ENCODE data around the gene UBE2Q1.

UBE2Q1 gene

DNA sequence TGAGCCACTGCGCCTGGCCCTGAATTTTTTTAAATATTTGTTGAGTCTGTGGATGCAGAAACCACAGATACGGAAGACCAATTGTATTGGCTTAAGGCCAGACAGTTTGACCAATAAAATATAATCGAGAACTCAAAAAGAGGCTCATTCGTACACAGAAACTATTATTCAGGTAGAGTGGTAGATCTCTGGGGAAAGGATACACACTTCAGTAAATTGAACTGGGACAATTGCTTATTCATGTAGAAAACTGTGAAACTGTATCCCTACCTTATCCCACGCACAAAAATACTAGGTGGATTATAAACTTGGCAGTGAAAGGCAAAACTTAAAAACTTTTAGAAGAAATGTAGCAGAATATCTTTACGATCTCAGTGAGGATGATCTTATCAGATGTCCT lies 31.3 kb downstream of the UBE2Q1 start:
- no peaks in the 10 kb centered on the region for H3K4me1 ChIP-seq (ENCODE audit: insufficient read depth, low read length)
- no peak for TF ChIP-seq EZH2 (IDR thresholded peaks at IDR 0.05; ENCODE audit: borderline replicate concordance, low read depth, low read length, severe bottlenecking)
- TF ChIP-seq, protein P1, sequence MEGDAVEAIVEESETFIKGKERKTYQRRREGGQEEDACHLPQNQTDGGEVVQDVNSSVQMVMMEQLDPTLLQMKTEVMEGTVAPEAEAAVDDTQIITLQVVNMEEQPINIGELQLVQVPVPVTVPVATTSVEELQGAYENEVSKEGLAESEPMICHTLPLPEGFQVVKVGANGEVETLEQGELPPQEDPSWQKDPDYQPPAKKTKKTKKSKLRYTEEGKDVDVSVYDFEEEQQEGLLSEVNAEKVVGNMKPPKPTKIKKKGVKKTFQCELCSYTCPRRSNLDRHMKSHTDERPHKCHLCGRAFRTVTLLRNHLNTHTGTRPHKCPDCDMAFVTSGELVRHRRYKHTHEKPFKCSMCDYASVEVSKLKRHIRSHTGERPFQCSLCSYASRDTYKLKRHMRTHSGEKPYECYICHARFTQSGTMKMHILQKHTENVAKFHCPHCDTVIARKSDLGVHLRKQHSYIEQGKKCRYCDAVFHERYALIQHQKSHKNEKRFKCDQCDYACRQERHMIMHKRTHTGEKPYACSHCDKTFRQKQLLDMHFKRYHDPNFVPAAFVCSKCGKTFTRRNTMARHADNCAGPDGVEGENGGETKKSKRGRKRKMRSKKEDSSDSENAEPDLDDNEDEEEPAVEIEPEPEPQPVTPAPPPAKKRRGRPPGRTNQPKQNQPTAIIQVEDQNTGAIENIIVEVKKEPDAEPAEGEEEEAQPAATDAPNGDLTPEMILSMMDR (IDR thresholded peaks at IDR 0.05; ENCODE audit: borderline replicate concordance, extremely low read depth, low read length, poor library complexity, severe bottlenecking), result no peak
- H4K20me1 ChIP-seq (ENCODE audit: insufficient read depth, low read length), result no peaks in the 10 kb centered on the region
- DNase-seq (no peak), ATAC-seq (ENCODE audit: insufficient read depth, low read depth) (no peak)
- no peak overlapping the region for H3K4me3 ChIP-seq (ENCODE audit: low read depth in 1 of 2, low read length in 2 of 2)
- H3K27ac ChIP-seq (ENCODE audit: low read length), result no peak overlapping the region
- H3K9me3 ChIP-seq (ENCODE audit: insufficient read depth, low read length, severe bottlenecking), result no peaks in the 10 kb centered on the region
- peaks cover 11% of the 10 kb centered on the region for H3K27me3 ChIP-seq (ENCODE audit: insufficient read depth, low read length, poor library complexity)
- H3K79me2 ChIP-seq (ENCODE audit: insufficient read depth, low read length), result no peaks in the 10 kb centered on the region
- H2AFZ ChIP-seq (ENCODE audit: low read depth, low read length), result no peak overlapping the region
- H3K36me3 ChIP-seq (ENCODE audit: insufficient read depth, low read length), result no peaks in the 10 kb centered on the region
- H3K9ac ChIP-seq (ENCODE audit: low read depth, low read length), result no peak overlapping the region
- no peak overlapping the region for H3K4me2 ChIP-seq (ENCODE audit: insufficient read depth, low read length)

DNA sequence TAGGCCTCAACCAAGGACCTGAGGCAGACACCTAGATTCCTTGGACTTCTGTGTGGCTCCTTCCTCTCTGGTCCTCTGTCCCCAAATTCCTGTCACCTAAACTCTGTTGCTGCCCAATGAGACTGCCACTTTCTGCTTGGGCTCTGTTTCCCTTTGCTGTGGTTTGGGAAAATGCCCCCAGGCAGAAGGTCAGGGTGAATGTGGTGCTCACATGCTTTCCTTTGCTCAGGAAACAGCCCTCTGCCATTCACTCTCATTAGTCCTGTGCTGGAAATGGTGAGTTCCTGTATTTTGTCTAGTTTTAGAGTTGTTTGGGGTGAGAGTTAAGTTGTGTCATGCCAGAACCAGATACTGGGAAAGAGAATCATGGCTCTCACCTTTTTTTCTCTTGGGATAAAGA lies 33.6 kb downstream of the UBE2Q1 start:
- Histone ChIP-seq H3K4me2 (ENCODE audit: insufficient read depth, low read length) (no peak overlapping the region), H3K4me3 (ENCODE audit: low read depth in 1 of 2, low read length in 2 of 2) (no peak overlapping the region), H2AFZ (ENCODE audit: low read depth, low read length) (no peak overlapping the region), H3K27ac (ENCODE audit: low read length) (no peak overlapping the region), H3K9ac (ENCODE audit: low read depth, low read length) (no peak overlapping the region), H3K4me1 (ENCODE audit: insufficient read depth, low read length) (no peaks in the 10 kb centered on the region), H3K27me3 (ENCODE audit: insufficient read depth, low read length, poor library complexity) (peaks cover 30% of the 10 kb centered on the region), H4K20me1 (ENCODE audit: insufficient read depth, low read length) (no peaks in the 10 kb centered on the region), H3K36me3 (ENCODE audit: insufficient read depth, low read length) (no peaks in the 10 kb centered on the region), H3K79me2 (ENCODE audit: insufficient read depth, low read length) (no peaks in the 10 kb centered on the region), H3K9me3 (ENCODE audit: insufficient read depth, low read length, severe bottlenecking) (no peaks in the 10 kb centered on the region)
- TF ChIP-seq, protein P1 (IDR thresholded peaks at IDR 0.05; ENCODE audit: borderline replicate concordance, extremely low read depth, low read length, poor library complexity, severe bottlenecking), result no peak
- no peak for TF ChIP-seq EZH2 (IDR thresholded peaks at IDR 0.05; ENCODE audit: borderline replicate concordance, low read depth, low read length, severe bottlenecking)
- ATAC-seq (ENCODE audit: insufficient read depth, low read depth) (no peak), DNase-seq (no peak)

DNA sequence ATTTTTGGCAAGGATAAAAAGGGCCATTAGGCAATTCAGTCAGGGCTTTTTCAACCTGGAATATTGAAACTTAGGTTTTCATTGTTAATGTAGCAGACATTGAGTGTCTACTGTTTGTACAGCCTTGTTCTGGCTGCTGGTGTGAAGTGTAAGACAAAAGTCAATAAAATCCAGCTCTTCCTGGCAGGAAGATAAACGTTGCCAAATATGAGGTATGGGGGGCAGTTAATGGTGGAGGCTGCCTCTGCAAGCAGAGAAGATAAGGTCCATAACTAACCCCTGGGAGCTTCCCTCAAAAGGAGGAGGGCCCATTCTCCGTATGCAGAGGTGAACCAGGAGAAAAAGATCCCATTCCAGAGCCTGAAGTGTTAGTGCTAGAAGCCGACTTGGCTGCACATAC lies 36.8 kb downstream of the UBE2Q1 start:
- Histone ChIP-seq H3K9ac (ENCODE audit: low read depth, low read length) (no peak overlapping the region), H3K79me2 (ENCODE audit: insufficient read depth, low read length) (no peaks in the 10 kb centered on the region), H3K27me3 (ENCODE audit: insufficient read depth, low read length, poor library complexity) (peaks cover 39% of the 10 kb centered on the region), H3K36me3 (ENCODE audit: insufficient read depth, low read length) (no peaks in the 10 kb centered on the region), H3K4me2 (ENCODE audit: insufficient read depth, low read length) (no peak overlapping the region), H3K27ac (ENCODE audit: low read length) (no peak overlapping the region), H2AFZ (ENCODE audit: low read depth, low read length) (no peak overlapping the region), H3K9me3 (ENCODE audit: insufficient read depth, low read length, severe bottlenecking) (no peaks in the 10 kb centered on the region), H3K4me1 (ENCODE audit: insufficient read depth, low read length) (no peaks in the 10 kb centered on the region), H4K20me1 (ENCODE audit: insufficient read depth, low read length) (no peaks in the 10 kb centered on the region), H3K4me3 (ENCODE audit: low read depth in 1 of 2, low read length in 2 of 2) (no peak overlapping the region)
- DNase-seq (no peak), ATAC-seq (ENCODE audit: insufficient read depth, low read depth) (no peak)
- TF ChIP-seq EZH2 (IDR thresholded peaks at IDR 0.05; ENCODE audit: borderline replicate concordance, low read depth, low read length, severe bottlenecking), result no peak
- TF ChIP-seq, protein P1 (IDR thresholded peaks at IDR 0.05; ENCODE audit: borderline replicate concordance, extremely low read depth, low read length, poor library complexity, severe bottlenecking), result no peak

DNA sequence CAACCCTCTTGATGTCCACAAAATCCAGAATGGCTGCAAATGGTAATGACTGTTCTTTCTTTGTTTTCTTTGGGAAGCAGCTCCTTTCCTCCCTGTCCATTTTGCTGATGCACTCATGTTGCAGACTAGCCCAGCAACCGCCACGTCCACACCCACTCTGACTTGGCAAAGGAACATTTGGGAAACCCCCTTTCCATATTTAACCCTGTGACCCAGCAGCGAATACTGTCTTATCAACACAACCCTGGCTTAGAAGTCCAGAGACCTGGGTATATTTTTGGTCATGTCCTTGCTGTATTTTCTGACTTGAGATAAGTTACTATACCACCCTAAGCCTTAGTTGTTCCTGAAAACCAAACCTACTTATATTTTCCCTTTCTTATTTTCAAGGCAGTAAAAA lies 38.1 kb downstream of the UBE2Q1 start:
- Histone ChIP-seq H3K27ac (ENCODE audit: low read length) (no peak overlapping the region), H3K9ac (ENCODE audit: low read depth, low read length) (no peak overlapping the region)
- no peak for TF ChIP-seq EZH2 (IDR thresholded peaks at IDR 0.05; ENCODE audit: borderline replicate concordance, low read depth, low read length, severe bottlenecking)
- TF ChIP-seq, protein P1 (IDR thresholded peaks at IDR 0.05; ENCODE audit: borderline replicate concordance, extremely low read depth, low read length, poor library complexity, severe bottlenecking), result no peak

More for the DNA sequence above, 38.1 kb downstream of the UBE2Q1 start:
- Histone ChIP-seq H3K79me2 (ENCODE audit: insufficient read depth, low read length) (no peaks in the 10 kb centered on the region), H4K20me1 (ENCODE audit: insufficient read depth, low read length) (no peaks in the 10 kb centered on the region), H3K4me3 (ENCODE audit: low read depth in 1 of 2, low read length in 2 of 2) (no peak overlapping the region), H2AFZ (ENCODE audit: low read depth, low read length) (no peak overlapping the region), H3K4me2 (ENCODE audit: insufficient read depth, low read length) (no peak overlapping the region), H3K27me3 (ENCODE audit: insufficient read depth, low read length, poor library complexity) (peaks cover 39% of the 10 kb centered on the region), H3K4me1 (ENCODE audit: insufficient read depth, low read length) (no peaks in the 10 kb centered on the region), H3K36me3 (ENCODE audit: insufficient read depth, low read length) (no peaks in the 10 kb centered on the region), H3K9me3 (ENCODE audit: insufficient read depth, low read length, severe bottlenecking) (no peaks in the 10 kb centered on the region)
- DNase-seq, result no peak
- no peak for ATAC-seq (ENCODE audit: insufficient read depth, low read depth)
